Body of pancreas (tissue), 4 donors: ENCODE data around the gene TGFBI.

ENCODE experiments used
- CTCF ChIP-seq, 7 experiments: fragments of 450-650 bp in 4 of 7; fragments of 200-600 bp in 3 of 7; sonication (generic) in 3 of 7; IDR thresholded peaks; one replicate each; pipeline ENCODE4 v1.5.1; 2016 to 2019; ENCODE audit warnings: antibody characterized with exemption in 7 of 7
- POLR2A ChIP-seq, 3 donors: fragments of 450-650 bp; IDR thresholded peaks; one replicate each; pipeline ENCODE4 v1.6.1; 2016; ENCODE audit warnings: antibody characterized with exemption in 3 of 3, mild to moderate bottlenecking in 2 of 3

GRCh38 chr5:136089791-136090190 is 61.0 kb downstream of the TGFBI start:
- TF ChIP-seq POLR2A (IDR thresholded peaks at IDR 0.05) (no peak), CTCF (IDR thresholded peaks at IDR 0.05) (no peak)
